ENCODE results near the gene ZAP70. TPM values are rescaled to one million over a fixed set of nuclear protein-coding genes. Genes with fewer than 3 reads are reported as not detected.

ZAP70 gene
- total RNA-seq, 1 donor from 2014 or later, result 3.8 TPM

GRCh38 chr2:97755491-97755890, 42.1 kb downstream of the ZAP70 start:
- TF ChIP-seq CTCF (IDR thresholded peaks at IDR 0.05; ENCODE audit: unreplicated experiment), result no peak
- Mint-ChIP-seq H3K27me3 (no peaks in the 10 kb centered on the region), H3K27ac (no peak overlapping the region), H3K36me3 (ENCODE audit: insufficient read depth) (peaks cover 21% of the 10 kb centered on the region), H3K9me3 (ENCODE audit: low read depth) (no peaks in the 10 kb centered on the region), H3K4me1 (ENCODE audit: low read depth) (peaks cover 31% of the 10 kb centered on the region), H3K4me3 (ENCODE audit: low read depth) (no peak overlapping the region)
- DNase-seq (ENCODE audit: low spot score, unreplicated experiment), result no peak

- peaks cover 41% of the 10 kb centered on the region for H3K4me1 Mint-ChIP-seq (ENCODE audit: low read depth)
- no peak overlapping the region for H3K27ac Mint-ChIP-seq
Measured at GRCh38 chr2:97757062-97757461, 43.7 kb downstream of the ZAP70 start.

DNA sequence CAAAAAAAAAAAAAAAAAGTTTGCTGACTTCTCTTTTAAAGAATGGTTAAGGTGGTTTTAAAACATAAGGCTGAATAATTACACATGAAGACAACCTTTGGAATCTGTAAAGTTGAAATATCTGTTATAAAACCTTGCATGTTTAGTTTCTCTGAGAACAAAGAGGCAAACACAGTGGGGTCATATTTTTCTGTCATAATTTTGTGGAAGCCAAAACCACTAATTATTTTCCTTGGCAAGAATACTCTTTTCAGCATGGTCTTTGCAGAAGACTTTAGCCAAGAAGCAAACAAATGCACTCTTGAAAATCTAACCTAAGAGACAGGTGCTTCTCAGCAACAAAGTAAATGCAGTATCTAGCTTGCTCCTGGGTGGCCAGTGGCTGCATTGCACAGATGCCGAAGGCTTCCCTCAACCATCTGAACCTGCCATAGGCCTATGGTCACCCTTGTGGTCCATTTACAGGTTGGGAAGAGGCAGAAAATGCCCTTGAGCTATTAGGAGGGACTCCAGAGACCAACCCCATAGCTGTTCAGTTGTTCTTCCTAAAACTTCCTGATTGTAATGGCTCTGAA, 44.8 kb downstream of the ZAP70 start:
- Mint-ChIP-seq H3K27ac (no peak overlapping the region), H3K27me3 (no peaks in the 10 kb centered on the region), H3K4me1 (ENCODE audit: low read depth) (peaks cover 38% of the 10 kb centered on the region), H3K4me3 (ENCODE audit: low read depth) (no peak overlapping the region), H3K9me3 (ENCODE audit: low read depth) (no peaks in the 10 kb centered on the region), H3K36me3 (ENCODE audit: insufficient read depth) (peaks cover 21% of the 10 kb centered on the region)
- DNase-seq (ENCODE audit: low spot score, unreplicated experiment), result no peak
- TF ChIP-seq CTCF (IDR thresholded peaks at IDR 0.05; ENCODE audit: unreplicated experiment), result no peak

More at GRCh38 chr2:97757062-97757461, 43.7 kb downstream of the ZAP70 start:
- no peak for DNase-seq (ENCODE audit: low spot score, unreplicated experiment)
- peaks cover 22% of the 10 kb centered on the region for H3K36me3 Mint-ChIP-seq (ENCODE audit: insufficient read depth)
- H3K27me3 Mint-ChIP-seq, result no peaks in the 10 kb centered on the region
- no peaks in the 10 kb centered on the region for H3K9me3 Mint-ChIP-seq (ENCODE audit: low read depth)
- no peak for TF ChIP-seq CTCF (IDR thresholded peaks at IDR 0.05; ENCODE audit: unreplicated experiment)
- no peak overlapping the region for H3K4me3 Mint-ChIP-seq (ENCODE audit: low read depth)

- H3K4me3 Mint-ChIP-seq (ENCODE audit: low read depth), result peak overlapping the region; percentile 29
Measured at GRCh38 chr2:97759727-97760407, 46.5 kb downstream of the ZAP70 start.

More at GRCh38 chr2:97759727-97760407, 46.5 kb downstream of the ZAP70 start:
- no peak for TF ChIP-seq CTCF (IDR thresholded peaks at IDR 0.05; ENCODE audit: unreplicated experiment)
- Mint-ChIP-seq H3K27ac (peak overlapping the region; percentile 93), H3K9me3 (ENCODE audit: low read depth) (no peaks in the 10 kb centered on the region), H3K27me3 (no peaks in the 10 kb centered on the region), H3K4me1 (ENCODE audit: low read depth) (peaks cover 42% of the 10 kb centered on the region), H3K36me3 (ENCODE audit: insufficient read depth) (peaks cover 31% of the 10 kb centered on the region)
- no peak for DNase-seq (ENCODE audit: low spot score, unreplicated experiment)

Measured in progenitor cell of endocrine pancreas (in vitro differentiated cells).